ENCODE measurements around the gene LNPEP. TPM values are rescaled to one million over a fixed set of nuclear protein-coding genes. Genes with fewer than 3 reads are reported as not detected.
A peak's percentile ranks its signal among the peaks of the same experiment; 100 is the strongest.

The LNPEP gene
- total RNA-seq, 1 donor from 2014 or later, result 38.1 TPM

- DNase-seq (ENCODE audit: extremely low spot score, unreplicated experiment), result no peak
- Mint-ChIP-seq H3K4me3 (no peak overlapping the region), H3K4me1 (ENCODE audit: unreplicated experiment) (peaks cover 24% of the 10 kb centered on the region), H3K36me3 (peaks cover 3% of the 10 kb centered on the region), H3K9me3 (no peaks in the 10 kb centered on the region), H3K27ac (no peak overlapping the region), H3K27me3 (no peaks in the 10 kb centered on the region)
- TF ChIP-seq CTCF (conservative IDR thresholded peaks at IDR 0.05), result no peak
These were observed 26.7 kb downstream of the LNPEP start for GRCh38 chr5:96962540-96962991.

- Mint-ChIP-seq H3K27ac (no peak overlapping the region), H3K36me3 (peaks cover 3% of the 10 kb centered on the region), H3K27me3 (no peaks in the 10 kb centered on the region), H3K4me3 (no peak overlapping the region), H3K4me1 (ENCODE audit: unreplicated experiment) (peaks cover 24% of the 10 kb centered on the region), H3K9me3 (no peaks in the 10 kb centered on the region)
- TF ChIP-seq CTCF (conservative IDR thresholded peaks at IDR 0.05), result no peak
- no peak for DNase-seq (ENCODE audit: extremely low spot score, unreplicated experiment)
These were observed 27.4 kb downstream of the LNPEP start for GRCh38 chr5:96963267-96963666.

- Mint-ChIP-seq H3K4me1 (ENCODE audit: unreplicated experiment) (peaks cover 33% of the 10 kb centered on the region), H3K27me3 (no peaks in the 10 kb centered on the region), H3K27ac (no peak overlapping the region), H3K36me3 (no peaks in the 10 kb centered on the region), H3K9me3 (no peaks in the 10 kb centered on the region), H3K4me3 (no peak overlapping the region)
- no peak for TF ChIP-seq CTCF (conservative IDR thresholded peaks at IDR 0.05)
- DNase-seq (ENCODE audit: extremely low spot score, unreplicated experiment), result no peak
These were observed 30.9 kb downstream of the LNPEP start for GRCh38 chr5:96966801-96967200.

GRCh38 chr5:96967400-96967799, 31.5 kb downstream of the LNPEP start:
- Mint-ChIP-seq H3K4me3 (no peak overlapping the region), H3K27ac (no peak overlapping the region), H3K36me3 (no peaks in the 10 kb centered on the region), H3K4me1 (ENCODE audit: unreplicated experiment) (peaks cover 34% of the 10 kb centered on the region), H3K27me3 (no peaks in the 10 kb centered on the region), H3K9me3 (no peaks in the 10 kb centered on the region)
- TF ChIP-seq CTCF (conservative IDR thresholded peaks at IDR 0.05), result no peak
- DNase-seq (ENCODE audit: extremely low spot score, unreplicated experiment), result no peak

GRCh38 chr5:96968074-96968473, 32.2 kb downstream of the LNPEP start:
- Mint-ChIP-seq H3K9me3 (no peaks in the 10 kb centered on the region), H3K27ac (no peak overlapping the region), H3K27me3 (no peaks in the 10 kb centered on the region), H3K4me3 (no peak overlapping the region), H3K4me1 (ENCODE audit: unreplicated experiment) (peaks cover 35% of the 10 kb centered on the region), H3K36me3 (no peaks in the 10 kb centered on the region)
- DNase-seq (ENCODE audit: extremely low spot score, unreplicated experiment), result no peak
- no peak for TF ChIP-seq CTCF (conservative IDR thresholded peaks at IDR 0.05)

- no peaks in the 10 kb centered on the region for H3K27me3 Mint-ChIP-seq
- DNase-seq (ENCODE audit: extremely low spot score, unreplicated experiment), result no peak
- peaks cover 31% of the 10 kb centered on the region for H3K4me1 Mint-ChIP-seq (ENCODE audit: unreplicated experiment)
- H3K9me3 Mint-ChIP-seq, result no peaks in the 10 kb centered on the region
- peak overlapping the region; percentile 26 for H3K4me3 Mint-ChIP-seq
- TF ChIP-seq CTCF (conservative IDR thresholded peaks at IDR 0.05), result no peak
- no peaks in the 10 kb centered on the region for H3K36me3 Mint-ChIP-seq
- H3K27ac Mint-ChIP-seq, result no peak overlapping the region
These were observed 32.7 kb downstream of the LNPEP start for GRCh38 chr5:96968614-96969013.
